Heart left ventricle (tissue), 13 donors: ENCODE results near the gene PTK7.

ENCODE experiments used
- CTCF ChIP-seq, 12 donors: fragments of 200-600 bp; sonication (generic) in 4 of 12; IDR thresholded peaks; one replicate each; pipeline versions ENCODE4 v1.5.0 to v1.8.0; 2018 to 2022; ENCODE audit warnings: antibody characterized with exemption in 12 of 12, mild to moderate bottlenecking in 5 of 12
- POLR2A ChIP-seq, 2 donors: fragments of 450-650 bp; IDR thresholded peaks; one replicate each; pipeline ENCODE4 v1.6.1; 2017; ENCODE audit warnings: antibody characterized with exemption in 2 of 2, mild to moderate bottlenecking in 2 of 2, moderate library complexity in 2 of 2
- donor health status: ischemic (EF 13 %, LVEDD 7.1; RV severe dilation, severe dysfunction).
- donor health status: DM: no; HTN: yes; CAD: no.
- donor health status: DM: no; HTN: no; CAD: no.
- donor health status: ischemic (EF 25% LVEDD 6.9; RV normal size, moderate dysfunction).
- donor health status: ischemic (EF 25% LVEDD 5.7; RV mildly dilated, moderate dysfunction).
- donor health status: ischemic (EF 35%, LVEDD 5.7; RV mildly dilated, moderate dysfunction).
- donor health status: nonischemic (EF 11% LVEDD 7.7; RV severe dilation, severe dysfunction).
- donor health status: DM: yes; HTN: yes; CAD: no.
- donor health status: PGD.
- donor health status: ischemic (EF 29% LVEDD 5.4; RV normal size, mild dysfunction).
- donor health status: nonischemic (EF 23%, LVEDD 6.1; RV moderate dilation, normal function).

- TF ChIP-seq CTCF (IDR thresholded peaks at IDR 0.05) (no peak), POLR2A (IDR thresholded peaks at IDR 0.05) (no peak)
Observed at GRCh38 chr6:43062818-43063217, 13.3 kb upstream of the PTK7 start.
